ENCODE data around the gene LAMA3.

GRCh38 chr18:23710068-23710527 lies 20.8 kb downstream of the LAMA3 start:
- TF ChIP-seq, protein P1, sequence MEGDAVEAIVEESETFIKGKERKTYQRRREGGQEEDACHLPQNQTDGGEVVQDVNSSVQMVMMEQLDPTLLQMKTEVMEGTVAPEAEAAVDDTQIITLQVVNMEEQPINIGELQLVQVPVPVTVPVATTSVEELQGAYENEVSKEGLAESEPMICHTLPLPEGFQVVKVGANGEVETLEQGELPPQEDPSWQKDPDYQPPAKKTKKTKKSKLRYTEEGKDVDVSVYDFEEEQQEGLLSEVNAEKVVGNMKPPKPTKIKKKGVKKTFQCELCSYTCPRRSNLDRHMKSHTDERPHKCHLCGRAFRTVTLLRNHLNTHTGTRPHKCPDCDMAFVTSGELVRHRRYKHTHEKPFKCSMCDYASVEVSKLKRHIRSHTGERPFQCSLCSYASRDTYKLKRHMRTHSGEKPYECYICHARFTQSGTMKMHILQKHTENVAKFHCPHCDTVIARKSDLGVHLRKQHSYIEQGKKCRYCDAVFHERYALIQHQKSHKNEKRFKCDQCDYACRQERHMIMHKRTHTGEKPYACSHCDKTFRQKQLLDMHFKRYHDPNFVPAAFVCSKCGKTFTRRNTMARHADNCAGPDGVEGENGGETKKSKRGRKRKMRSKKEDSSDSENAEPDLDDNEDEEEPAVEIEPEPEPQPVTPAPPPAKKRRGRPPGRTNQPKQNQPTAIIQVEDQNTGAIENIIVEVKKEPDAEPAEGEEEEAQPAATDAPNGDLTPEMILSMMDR (conservative IDR thresholded peaks at IDR 0.05 in 1 of 2, IDR thresholded peaks at IDR 0.05 in 1 of 2; ENCODE audit: low read depth in 1 of 2, low read length in 2 of 2) = no peak
- no peak for TF ChIP-seq EZH2 (IDR thresholded peaks at IDR 0.05; ENCODE audit: low read length, missing control alignments)
